ENCODE results near the gene ITGAX. TPM values are rescaled to one million over a fixed set of nuclear protein-coding genes. Genes with fewer than 3 reads are reported as not detected.

ITGAX gene
- total and polyA plus RNA-seq, 2 of the 8 experiments (the other 6 are each of a cell fraction or from before 2014, with no cell fraction given) = 0.30 TPM; not detected in 1

DNA sequence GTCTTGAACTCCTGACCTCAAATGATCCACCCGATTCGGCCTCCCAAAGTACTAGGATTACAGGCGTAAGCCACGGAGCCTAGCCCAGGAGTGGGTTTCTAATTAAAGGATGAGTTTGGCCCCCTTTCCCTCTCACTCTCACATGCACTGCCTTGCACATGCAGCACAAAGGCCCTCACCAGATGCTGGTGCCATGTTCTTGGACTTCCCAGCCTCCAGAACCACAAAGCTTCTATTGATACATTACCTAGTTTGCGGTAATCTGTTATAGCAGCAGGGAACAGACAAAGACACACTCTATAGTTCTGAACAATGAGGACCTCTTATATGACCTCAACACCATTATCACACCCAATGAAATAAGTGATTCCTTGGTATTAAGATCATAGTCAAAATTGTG, 20.3 kb downstream of the ITGAX start (continued):
- TF ChIP-seq EZH2 (IDR thresholded peaks at IDR 0.05; ENCODE audit: low read depth, low read length, severe bottlenecking) (no peak), MAFK (IDR thresholded peaks at IDR 0.05; ENCODE audit: low read depth, low read length) (no peak), CBX5 (IDR thresholded peaks at IDR 0.05; ENCODE audit: low read depth, low read length) (no peak), TEAD4 (IDR thresholded peaks at IDR 0.05; ENCODE audit: low read depth, low read length) (no peak), JUN (IDR thresholded peaks at IDR 0.05; ENCODE audit: low read depth, low read length) (no peak)

Measured in H1 (cell line).